ENCODE data around the gene EPS8.

The EPS8 gene

DNA sequence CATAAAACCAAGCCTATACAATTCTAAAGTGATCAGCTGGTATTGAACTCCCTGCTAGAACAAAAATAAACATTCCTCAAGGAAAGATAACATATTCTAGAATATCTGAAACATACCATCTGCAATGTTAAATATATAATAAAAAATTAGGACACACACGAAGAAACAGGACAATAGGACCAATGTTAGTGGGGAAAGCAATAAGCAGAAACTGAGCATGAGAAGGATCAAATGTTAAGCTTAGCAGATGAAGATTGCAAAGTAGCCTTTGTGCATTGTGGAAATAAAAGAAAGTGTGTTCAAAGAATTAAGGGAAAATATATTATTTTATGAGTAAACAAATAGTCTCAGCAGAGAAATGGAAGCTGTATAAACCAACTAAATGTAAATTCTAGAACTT lies 180.8 kb downstream of the EPS8 start:
- Histone ChIP-seq H3K9me2 (ENCODE audit: low read depth, low read length) (no peaks in the 10 kb centered on the region), H3K27me3 (ENCODE audit: insufficient read depth, low read length) (no peaks in the 10 kb centered on the region), H3K4me1 (ENCODE audit: insufficient read depth, low read length, severe bottlenecking) (no peaks in the 10 kb centered on the region), H3K36me3 (ENCODE audit: insufficient read depth, low read length) (no peaks in the 10 kb centered on the region), H3K9me3 (ENCODE audit: low read length) (no peaks in the 10 kb centered on the region), H3K4me2 (ENCODE audit: low read length) (no peak overlapping the region), H4K20me1 (ENCODE audit: insufficient read depth, low read length) (no peaks in the 10 kb centered on the region), H3F3A (ENCODE audit: insufficient read depth, low read length) (no peaks in the 10 kb centered on the region), H3K4me3 (ENCODE audit: low read depth, low read length, poor library complexity, severe bottlenecking) (no peak overlapping the region), H3K79me2 (ENCODE audit: insufficient read depth, low read length) (no peaks in the 10 kb centered on the region), H3K9ac (ENCODE audit: low read length) (no peak overlapping the region), H2AFZ (ENCODE audit: low read length) (no peak overlapping the region), H3K27ac (ENCODE audit: low read depth, low read length, poor library complexity, severe bottlenecking) (no peak overlapping the region)
- TF ChIP-seq CTCF (IDR thresholded peaks at IDR 0.05; ENCODE audit: low read length), result no peak
- TF ChIP-seq EZH2 (IDR thresholded peaks at IDR 0.05; ENCODE audit: borderline replicate concordance, low read length), result no peak

DNA sequence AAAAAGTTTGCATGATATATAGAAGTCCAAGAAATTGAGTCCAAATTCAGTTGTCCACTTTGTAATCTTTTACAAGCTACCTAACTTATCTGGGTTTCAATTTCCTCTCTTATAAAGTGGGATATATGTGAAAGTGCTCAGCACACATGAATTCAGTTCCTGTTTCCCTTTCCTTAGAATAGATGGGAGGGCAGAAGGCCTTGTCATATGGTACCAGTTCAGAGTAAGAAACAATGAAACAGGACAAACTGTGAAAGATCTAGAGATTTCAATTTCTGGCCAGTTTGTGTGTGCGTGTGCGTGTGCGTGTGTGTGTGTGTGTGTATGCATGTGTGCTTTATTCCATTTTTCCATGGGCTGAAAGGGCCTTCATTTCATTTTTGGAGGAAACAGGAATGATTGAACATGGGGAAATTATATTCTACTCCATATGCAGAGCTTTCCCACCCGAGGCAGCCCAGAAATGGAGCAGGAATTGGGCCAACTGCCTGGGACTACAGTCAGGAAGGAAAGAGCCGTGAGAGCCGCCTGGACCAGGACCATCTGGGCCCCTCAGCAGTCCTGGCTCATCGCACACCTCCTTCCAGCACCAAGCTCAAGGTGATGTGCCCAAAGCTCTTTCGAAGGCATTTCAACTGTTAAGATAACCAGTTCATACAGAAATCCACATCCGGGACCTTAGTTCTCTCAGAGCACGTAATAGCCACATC lies 183.2 kb downstream of the EPS8 start:
- Histone ChIP-seq H3K36me3 (ENCODE audit: insufficient read depth, low read length) (no peaks in the 10 kb centered on the region), H3K9ac (ENCODE audit: low read length) (no peak overlapping the region), H4K20me1 (ENCODE audit: insufficient read depth, low read length) (no peaks in the 10 kb centered on the region), H3F3A (ENCODE audit: insufficient read depth, low read length) (no peaks in the 10 kb centered on the region), H3K4me3 (ENCODE audit: low read depth, low read length, poor library complexity, severe bottlenecking) (no peak overlapping the region), H3K27me3 (ENCODE audit: insufficient read depth, low read length) (no peaks in the 10 kb centered on the region), H3K4me1 (ENCODE audit: insufficient read depth, low read length, severe bottlenecking) (no peaks in the 10 kb centered on the region), H3K9me2 (ENCODE audit: low read depth, low read length) (no peaks in the 10 kb centered on the region), H3K4me2 (ENCODE audit: low read length) (no peak overlapping the region), H3K27ac (ENCODE audit: low read depth, low read length, poor library complexity, severe bottlenecking) (no peak overlapping the region), H3K79me2 (ENCODE audit: insufficient read depth, low read length) (no peaks in the 10 kb centered on the region), H2AFZ (ENCODE audit: low read length) (no peak overlapping the region), H3K9me3 (ENCODE audit: low read length) (no peaks in the 10 kb centered on the region)
- TF ChIP-seq CTCF (IDR thresholded peaks at IDR 0.05; ENCODE audit: low read length), result no peak
- TF ChIP-seq EZH2 (IDR thresholded peaks at IDR 0.05; ENCODE audit: borderline replicate concordance, low read length), result no peak

DNA sequence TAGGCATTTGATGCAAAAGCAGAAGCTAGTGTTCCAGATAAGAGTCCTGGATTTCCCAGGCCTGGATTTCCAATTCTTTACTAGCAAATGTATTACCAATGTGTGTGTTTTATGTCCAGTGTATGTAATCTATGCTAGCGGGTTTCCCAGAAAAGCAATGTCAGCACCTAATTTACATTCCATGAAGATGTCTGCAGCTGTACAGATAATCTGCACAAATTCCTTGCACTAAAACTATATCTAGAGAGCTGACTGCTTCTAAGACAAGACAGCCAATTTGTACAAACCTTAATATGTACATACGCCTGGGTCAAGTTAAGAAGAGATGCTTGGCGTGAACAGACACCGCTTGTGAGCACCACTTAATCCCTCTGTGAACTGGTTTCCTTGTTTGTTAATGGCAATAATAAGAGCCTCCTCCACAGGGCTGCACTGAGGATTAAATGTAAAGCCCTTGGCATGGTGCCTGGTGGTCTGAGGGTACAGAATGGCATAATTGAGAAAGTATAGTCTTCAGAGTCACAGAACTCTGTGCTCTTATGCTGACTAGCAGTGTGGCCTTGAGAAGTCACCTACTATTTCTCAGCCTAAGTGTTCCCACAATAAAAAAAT lies 185.6 kb downstream of the EPS8 start:
- no peak overlapping the region for H3K4me2 ChIP-seq (ENCODE audit: low read length)
- no peaks in the 10 kb centered on the region for H3K9me3 ChIP-seq (ENCODE audit: low read length)
- no peaks in the 10 kb centered on the region for H4K20me1 ChIP-seq (ENCODE audit: insufficient read depth, low read length)
- no peaks in the 10 kb centered on the region for H3F3A ChIP-seq (ENCODE audit: insufficient read depth, low read length)
- no peaks in the 10 kb centered on the region for H3K36me3 ChIP-seq (ENCODE audit: insufficient read depth, low read length)
- no peaks in the 10 kb centered on the region for H3K79me2 ChIP-seq (ENCODE audit: insufficient read depth, low read length)
- TF ChIP-seq EZH2 (IDR thresholded peaks at IDR 0.05; ENCODE audit: borderline replicate concordance, low read length) (no peak), CTCF (IDR thresholded peaks at IDR 0.05; ENCODE audit: low read length) (no peak)
- no peak overlapping the region for H3K9ac ChIP-seq (ENCODE audit: low read length)
- no peaks in the 10 kb centered on the region for H3K4me1 ChIP-seq (ENCODE audit: insufficient read depth, low read length, severe bottlenecking)
- H3K4me3 ChIP-seq (ENCODE audit: low read depth, low read length, poor library complexity, severe bottlenecking), result no peak overlapping the region
- H3K27me3 ChIP-seq (ENCODE audit: insufficient read depth, low read length), result no peaks in the 10 kb centered on the region
- no peaks in the 10 kb centered on the region for H3K9me2 ChIP-seq (ENCODE audit: low read depth, low read length)
- no peak overlapping the region for H2AFZ ChIP-seq (ENCODE audit: low read length)
- H3K27ac ChIP-seq (ENCODE audit: low read depth, low read length, poor library complexity, severe bottlenecking), result no peak overlapping the region

All from OCI-LY1 (cell line).